Measurements from ENCODE around the gene BCL2L13.

Gene BCL2L13, protein sequence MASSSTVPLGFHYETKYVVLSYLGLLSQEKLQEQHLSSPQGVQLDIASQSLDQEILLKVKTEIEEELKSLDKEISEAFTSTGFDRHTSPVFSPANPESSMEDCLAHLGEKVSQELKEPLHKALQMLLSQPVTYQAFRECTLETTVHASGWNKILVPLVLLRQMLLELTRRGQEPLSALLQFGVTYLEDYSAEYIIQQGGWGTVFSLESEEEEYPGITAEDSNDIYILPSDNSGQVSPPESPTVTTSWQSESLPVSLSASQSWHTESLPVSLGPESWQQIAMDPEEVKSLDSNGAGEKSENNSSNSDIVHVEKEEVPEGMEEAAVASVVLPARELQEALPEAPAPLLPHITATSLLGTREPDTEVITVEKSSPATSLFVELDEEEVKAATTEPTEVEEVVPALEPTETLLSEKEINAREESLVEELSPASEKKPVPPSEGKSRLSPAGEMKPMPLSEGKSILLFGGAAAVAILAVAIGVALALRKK

DNA sequence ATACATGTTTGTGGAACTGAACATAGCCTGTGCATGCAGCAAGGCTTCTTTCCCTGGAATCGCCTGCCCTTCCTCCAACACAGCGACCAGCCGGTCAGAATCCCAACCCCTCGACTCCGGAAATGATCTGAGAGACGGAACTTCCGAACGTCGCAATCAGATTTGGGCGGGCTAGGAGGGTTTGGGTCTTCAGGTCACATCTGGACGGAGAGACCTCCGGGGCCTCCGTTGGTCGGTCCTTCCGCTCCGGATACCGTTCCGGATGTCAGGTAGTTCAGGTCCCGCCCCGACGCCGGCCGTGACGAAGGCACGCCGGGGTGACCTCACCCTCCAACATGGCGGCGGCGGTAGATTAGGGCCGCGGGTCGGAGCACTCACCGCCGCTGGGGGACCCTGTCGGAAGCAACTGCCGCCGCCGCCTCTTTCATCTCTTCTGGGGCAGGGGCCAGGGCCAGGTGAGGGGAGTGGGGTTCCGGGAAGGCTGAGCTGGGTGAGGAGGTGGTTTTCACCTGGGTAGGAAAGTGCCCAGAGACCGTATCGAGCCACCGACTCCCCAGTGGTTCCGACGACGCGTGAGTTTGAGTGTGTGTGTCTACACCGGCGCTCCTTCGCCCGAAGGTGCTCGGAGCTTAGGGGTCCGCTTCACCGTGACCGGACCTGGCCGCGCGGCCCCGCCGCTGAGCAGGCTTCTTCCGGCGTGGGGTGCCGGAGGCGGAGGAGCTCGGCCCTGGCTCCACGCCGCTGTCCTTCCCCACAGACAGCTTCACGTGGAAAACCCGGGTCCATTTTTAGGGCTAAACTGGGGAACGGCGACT, at the start of gene BCL2L13:
BCL2L13 (plus strand) TSS at position 326 of the 815 bp plus-strand sequence. CDS start 16,955 bp downstream, outside the sequence.
- Histone ChIP-seq H3K27me3 (ENCODE audit: insufficient read depth, low read depth, severe bottlenecking) (no peaks in the 10 kb centered on the region), H3K27ac (peak within 1 kb of the TSS; percentile 96), H3K4me3 (ENCODE audit: low read depth, low read length) (peak within 1 kb of the TSS; percentile 83)

DNA sequence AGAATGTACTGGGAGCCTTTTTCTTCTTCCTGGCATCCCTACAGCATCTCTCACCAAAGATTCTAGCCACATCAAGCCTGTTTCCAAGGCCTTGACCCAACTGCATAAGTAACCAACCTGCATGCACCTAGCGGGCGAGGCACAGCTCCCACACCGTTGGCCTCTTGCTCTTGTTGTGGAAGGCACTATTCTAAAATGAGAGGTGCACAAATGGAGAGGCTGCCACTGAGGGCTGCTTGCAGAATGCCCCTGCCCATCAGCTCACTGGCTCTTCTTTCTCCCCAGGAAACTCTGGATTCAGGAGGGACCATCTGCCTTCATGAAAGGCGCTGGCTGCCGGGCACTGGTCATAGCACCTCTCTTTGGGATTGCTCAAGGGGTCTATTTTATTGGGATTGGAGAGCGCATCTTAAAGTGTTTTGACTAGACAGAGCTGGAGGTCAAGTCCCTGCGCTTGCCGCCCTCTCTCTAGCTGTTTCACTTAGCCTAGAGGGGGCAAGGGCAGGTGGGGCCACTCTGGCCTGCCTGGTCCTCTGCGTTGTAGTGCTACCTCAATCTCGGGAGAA, 48.7 kb upstream of the BCL2L13 start:
- peak overlapping the region; percentile 23 for H3K27ac ChIP-seq
- TF ChIP-seq, protein P1, sequence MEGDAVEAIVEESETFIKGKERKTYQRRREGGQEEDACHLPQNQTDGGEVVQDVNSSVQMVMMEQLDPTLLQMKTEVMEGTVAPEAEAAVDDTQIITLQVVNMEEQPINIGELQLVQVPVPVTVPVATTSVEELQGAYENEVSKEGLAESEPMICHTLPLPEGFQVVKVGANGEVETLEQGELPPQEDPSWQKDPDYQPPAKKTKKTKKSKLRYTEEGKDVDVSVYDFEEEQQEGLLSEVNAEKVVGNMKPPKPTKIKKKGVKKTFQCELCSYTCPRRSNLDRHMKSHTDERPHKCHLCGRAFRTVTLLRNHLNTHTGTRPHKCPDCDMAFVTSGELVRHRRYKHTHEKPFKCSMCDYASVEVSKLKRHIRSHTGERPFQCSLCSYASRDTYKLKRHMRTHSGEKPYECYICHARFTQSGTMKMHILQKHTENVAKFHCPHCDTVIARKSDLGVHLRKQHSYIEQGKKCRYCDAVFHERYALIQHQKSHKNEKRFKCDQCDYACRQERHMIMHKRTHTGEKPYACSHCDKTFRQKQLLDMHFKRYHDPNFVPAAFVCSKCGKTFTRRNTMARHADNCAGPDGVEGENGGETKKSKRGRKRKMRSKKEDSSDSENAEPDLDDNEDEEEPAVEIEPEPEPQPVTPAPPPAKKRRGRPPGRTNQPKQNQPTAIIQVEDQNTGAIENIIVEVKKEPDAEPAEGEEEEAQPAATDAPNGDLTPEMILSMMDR (IDR thresholded peaks at IDR 0.05; ENCODE audit: low read depth, low read length), result no peak

More for the DNA sequence above, at the start of gene BCL2L13:
- TF ChIP-seq, protein P1 (IDR thresholded peaks at IDR 0.05; ENCODE audit: low read depth, low read length), result no peak
- Histone ChIP-seq H3K36me3 (peaks cover 4% of the 10 kb centered on the region; the same call in 1 of the 2 replicates), H3K9me3 (ENCODE audit: severe bottlenecking) (peaks cover 3% of the 10 kb centered on the region)
- peak; percentile 92 for DNase-seq

DNA sequence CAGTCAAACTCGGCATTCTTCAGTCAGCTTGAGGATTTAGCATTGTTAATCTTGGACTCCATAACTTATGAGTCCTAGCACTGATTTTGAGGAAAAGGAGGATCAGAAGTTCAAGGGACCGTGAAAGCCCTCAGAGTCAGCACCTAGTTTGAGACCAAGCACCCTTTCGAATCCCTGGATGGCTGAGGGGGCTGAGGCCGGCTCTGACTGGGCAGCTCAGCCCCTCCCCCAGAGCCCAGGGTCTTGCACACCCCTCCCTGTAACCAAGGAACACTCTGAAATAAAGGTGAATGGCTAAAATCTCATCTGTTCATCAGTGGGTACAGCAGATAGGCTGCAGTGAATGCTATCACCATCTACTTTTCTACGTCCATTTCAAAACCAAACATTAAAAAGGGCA, 48.0 kb upstream of the BCL2L13 start:
- H3K36me3 ChIP-seq, result peaks cover 49% of the 10 kb centered on the region
- no peaks in the 10 kb centered on the region for H3K9me3 ChIP-seq (ENCODE audit: severe bottlenecking)
- peak overlapping the region; percentile 23 for H3K27ac ChIP-seq
- peak; percentile 41 for DNase-seq
- no peaks in the 10 kb centered on the region for H3K27me3 ChIP-seq (ENCODE audit: insufficient read depth, low read depth, severe bottlenecking)
- TF ChIP-seq, protein P1 (IDR thresholded peaks at IDR 0.05; ENCODE audit: low read depth, low read length), result no peak
- no peak overlapping the region for H3K4me3 ChIP-seq (ENCODE audit: low read depth, low read length)

More for the DNA sequence above, 48.7 kb upstream of the BCL2L13 start:
- H3K9me3 ChIP-seq (ENCODE audit: severe bottlenecking), result no peaks in the 10 kb centered on the region
- H3K4me3 ChIP-seq (ENCODE audit: low read depth, low read length), result no peak overlapping the region
- no peaks in the 10 kb centered on the region for H3K27me3 ChIP-seq (ENCODE audit: insufficient read depth, low read depth, severe bottlenecking)
- DNase-seq, result no peak
- H3K36me3 ChIP-seq, result peaks cover 42% of the 10 kb centered on the region

DNA sequence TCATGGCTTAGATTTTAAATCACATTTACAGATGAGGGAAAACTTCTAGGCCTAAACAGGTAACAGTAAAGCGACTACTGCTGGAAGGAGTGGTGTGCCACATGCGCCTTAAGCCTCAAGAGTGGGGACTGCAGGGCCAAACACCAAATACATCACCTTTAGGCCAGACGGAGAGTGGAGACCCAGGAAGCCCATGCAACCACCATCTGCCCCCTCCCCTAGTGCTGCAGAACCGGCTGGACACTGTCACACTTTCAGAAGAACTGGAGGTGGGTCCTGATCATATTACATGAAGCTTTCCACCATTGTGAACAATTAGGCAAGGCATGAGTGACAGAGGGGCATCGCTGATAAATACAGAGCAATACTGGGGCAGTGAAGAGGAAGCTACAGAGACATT, 46.4 kb upstream of the BCL2L13 start:
- H3K36me3 ChIP-seq, result peaks cover 65% of the 10 kb centered on the region

DNA sequence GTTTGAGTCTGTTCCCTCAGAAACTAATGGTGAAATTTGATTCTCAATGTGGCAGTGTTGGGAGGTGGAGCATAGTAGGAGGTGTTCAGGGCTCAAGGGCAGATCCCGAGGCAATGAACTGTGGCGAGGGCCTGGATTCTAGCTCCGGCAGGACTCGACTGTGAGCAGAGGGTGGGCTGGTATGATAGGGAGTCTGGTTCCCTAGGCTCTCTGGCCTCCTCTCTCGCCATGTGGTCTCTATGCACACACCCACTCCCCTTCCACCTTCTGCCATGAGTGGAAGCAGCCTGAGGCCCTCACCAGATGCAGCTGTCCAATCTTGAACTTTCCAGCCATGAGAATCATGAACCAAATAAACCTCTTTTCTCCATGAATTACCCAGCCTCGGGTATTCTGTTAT, 42.3 kb upstream of the BCL2L13 start:
- TF ChIP-seq, protein P1 (IDR thresholded peaks at IDR 0.05; ENCODE audit: low read depth, low read length), result no peak
- no peaks in the 10 kb centered on the region for H3K27me3 ChIP-seq (ENCODE audit: insufficient read depth, low read depth, severe bottlenecking)
- no peaks in the 10 kb centered on the region for H3K9me3 ChIP-seq (ENCODE audit: severe bottlenecking)
- DNase-seq, result no peak
- H3K27ac ChIP-seq, result no peak overlapping the region
- no peak overlapping the region for H3K4me3 ChIP-seq (ENCODE audit: low read depth, low read length)
- H3K36me3 ChIP-seq, result peaks cover 90% of the 10 kb centered on the region

More for the DNA sequence above, 46.4 kb upstream of the BCL2L13 start:
- DNase-seq, result no peak
- H3K27ac ChIP-seq, result no peak overlapping the region
- TF ChIP-seq, protein P1 (IDR thresholded peaks at IDR 0.05; ENCODE audit: low read depth, low read length), result no peak
- H3K4me3 ChIP-seq (ENCODE audit: low read depth, low read length), result no peak overlapping the region
- no peaks in the 10 kb centered on the region for H3K27me3 ChIP-seq (ENCODE audit: insufficient read depth, low read depth, severe bottlenecking)
- H3K9me3 ChIP-seq (ENCODE audit: severe bottlenecking), result no peaks in the 10 kb centered on the region
